A549 (cell line): ENCODE data around the gene ANKRD39.

Source experiments
- GATA3 ChIP-seq: IDR thresholded peaks from 2 replicates; pipeline ENCODE4 v1.6.1; 2012; ENCODE audit warnings: borderline replicate concordance
- POLR2A ChIP-seq: IDR thresholded peaks from 2 replicates; pipeline ENCODE4 v1.6.1; 2012; ENCODE audit warnings: mild to moderate bottlenecking, low read length
- SMC3 ChIP-seq: fragments of >200 bp; sonication (Bioruptor Twin); formaldehyde crosslinking; IDR thresholded peaks from 3 replicates; pipeline ENCODE4 v1.6.1; 2018; ENCODE audit warnings: inconsistent platforms
- TP53 ChIP-seq: fragments of 250-450 bp; sonication (Bioruptor Pico); IDR thresholded peaks from 2 replicates; pipeline ENCODE4 v1.5.0; 2021; ENCODE audit warnings: mild to moderate bottlenecking, moderate library complexity
- TF ChIP-seq, protein P1 (sequence below): fragments of >200 bp; sonication (Bioruptor Twin); formaldehyde crosslinking; IDR thresholded peaks from 3 replicates; pipeline ENCODE4 v1.5.1; 2016
- TF ChIP-seq, protein P2 (sequence below): fragments of 450-650 bp; IDR thresholded peaks from 2 replicates; pipeline ENCODE4 v1.6.1; 2014; ENCODE audit warnings: antibody characterized with exemption
- TF ChIP-seq, protein P3 (sequence below): fragments of 150-350 bp; IDR thresholded peaks from 2 replicates; pipeline ENCODE4 v1.6.1; 2014; ENCODE audit warnings: low read depth, mild to moderate bottlenecking, low read length
- TF ChIP-seq, protein P4 (sequence below): fragments of 250-450 bp; sonication (Bioruptor Pico); IDR thresholded peaks from 2 replicates; pipeline ENCODE4 v1.5.0; 2020; ENCODE audit warnings: low read depth, mild to moderate bottlenecking, moderate library complexity

DNA sequence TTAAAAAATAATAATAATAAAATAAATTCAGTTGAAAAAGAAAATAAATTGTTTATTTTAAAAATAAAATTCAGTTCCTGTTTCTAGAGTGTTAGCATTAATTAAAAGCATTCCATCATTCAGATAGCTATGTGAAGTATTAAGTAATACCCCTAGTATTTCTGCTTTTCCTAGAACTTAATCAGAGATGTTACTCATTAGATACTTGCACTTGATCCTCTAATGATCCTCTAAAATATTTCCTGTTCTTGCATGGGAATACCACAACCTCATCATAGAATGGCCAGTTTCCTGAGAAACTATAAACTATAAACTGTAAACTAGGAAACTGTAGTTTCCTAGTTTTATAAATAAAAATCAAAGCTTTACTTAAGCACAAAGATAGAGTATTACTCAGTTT lies 52.8 kb downstream of the ANKRD39 start:
- TF ChIP-seq TP53 (CRISPR knock-in tag), result no peak
- TF ChIP-seq, protein P1, sequence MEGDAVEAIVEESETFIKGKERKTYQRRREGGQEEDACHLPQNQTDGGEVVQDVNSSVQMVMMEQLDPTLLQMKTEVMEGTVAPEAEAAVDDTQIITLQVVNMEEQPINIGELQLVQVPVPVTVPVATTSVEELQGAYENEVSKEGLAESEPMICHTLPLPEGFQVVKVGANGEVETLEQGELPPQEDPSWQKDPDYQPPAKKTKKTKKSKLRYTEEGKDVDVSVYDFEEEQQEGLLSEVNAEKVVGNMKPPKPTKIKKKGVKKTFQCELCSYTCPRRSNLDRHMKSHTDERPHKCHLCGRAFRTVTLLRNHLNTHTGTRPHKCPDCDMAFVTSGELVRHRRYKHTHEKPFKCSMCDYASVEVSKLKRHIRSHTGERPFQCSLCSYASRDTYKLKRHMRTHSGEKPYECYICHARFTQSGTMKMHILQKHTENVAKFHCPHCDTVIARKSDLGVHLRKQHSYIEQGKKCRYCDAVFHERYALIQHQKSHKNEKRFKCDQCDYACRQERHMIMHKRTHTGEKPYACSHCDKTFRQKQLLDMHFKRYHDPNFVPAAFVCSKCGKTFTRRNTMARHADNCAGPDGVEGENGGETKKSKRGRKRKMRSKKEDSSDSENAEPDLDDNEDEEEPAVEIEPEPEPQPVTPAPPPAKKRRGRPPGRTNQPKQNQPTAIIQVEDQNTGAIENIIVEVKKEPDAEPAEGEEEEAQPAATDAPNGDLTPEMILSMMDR, result no peak
- TF ChIP-seq, protein P2, sequence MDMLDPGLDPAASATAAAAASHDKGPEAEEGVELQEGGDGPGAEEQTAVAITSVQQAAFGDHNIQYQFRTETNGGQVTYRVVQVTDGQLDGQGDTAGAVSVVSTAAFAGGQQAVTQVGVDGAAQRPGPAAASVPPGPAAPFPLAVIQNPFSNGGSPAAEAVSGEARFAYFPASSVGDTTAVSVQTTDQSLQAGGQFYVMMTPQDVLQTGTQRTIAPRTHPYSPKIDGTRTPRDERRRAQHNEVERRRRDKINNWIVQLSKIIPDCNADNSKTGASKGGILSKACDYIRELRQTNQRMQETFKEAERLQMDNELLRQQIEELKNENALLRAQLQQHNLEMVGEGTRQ, result no peak
- TF ChIP-seq, protein P3, sequence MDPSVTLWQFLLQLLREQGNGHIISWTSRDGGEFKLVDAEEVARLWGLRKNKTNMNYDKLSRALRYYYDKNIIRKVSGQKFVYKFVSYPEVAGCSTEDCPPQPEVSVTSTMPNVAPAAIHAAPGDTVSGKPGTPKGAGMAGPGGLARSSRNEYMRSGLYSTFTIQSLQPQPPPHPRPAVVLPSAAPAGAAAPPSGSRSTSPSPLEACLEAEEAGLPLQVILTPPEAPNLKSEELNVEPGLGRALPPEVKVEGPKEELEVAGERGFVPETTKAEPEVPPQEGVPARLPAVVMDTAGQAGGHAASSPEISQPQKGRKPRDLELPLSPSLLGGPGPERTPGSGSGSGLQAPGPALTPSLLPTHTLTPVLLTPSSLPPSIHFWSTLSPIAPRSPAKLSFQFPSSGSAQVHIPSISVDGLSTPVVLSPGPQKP, result no peak
- TF ChIP-seq, protein P4, sequence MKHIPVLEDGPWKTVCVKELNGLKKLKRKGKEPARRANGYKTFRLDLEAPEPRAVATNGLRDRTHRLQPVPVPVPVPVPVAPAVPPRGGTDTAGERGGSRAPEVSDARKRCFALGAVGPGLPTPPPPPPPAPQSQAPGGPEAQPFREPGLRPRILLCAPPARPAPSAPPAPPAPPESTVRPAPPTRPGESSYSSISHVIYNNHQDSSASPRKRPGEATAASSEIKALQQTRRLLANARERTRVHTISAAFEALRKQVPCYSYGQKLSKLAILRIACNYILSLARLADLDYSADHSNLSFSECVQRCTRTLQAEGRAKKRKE, result no peak
- TF ChIP-seq GATA3, result no peak
- TF ChIP-seq POLR2A, result no peak
- no peak for TF ChIP-seq SMC3
